Right lobe of liver (tissue), 6 donors: ENCODE results near the gene B4GALNT3. TPM values are rescaled to one million over a fixed set of nuclear protein-coding genes. Genes with fewer than 3 reads are reported as not detected.

Experiments
- ATAC-seq, 4 donors: fragments of 200-7000 bp; cut with Tn5 transposase; one replicate each; pipeline ENCODE4 v1.9.1; 2020; ENCODE audit warnings: mild to moderate bottlenecking in 4 of 4, moderate library complexity in 4 of 4
- DNase-seq, 3 donors: peaks; one replicate each; pipeline ENCODE4 v3.0.0-alpha.2; 2020
- H3K27ac ChIP-seq, 3 donors: fragments of 200-600 bp; one replicate each; pipeline ENCODE4 v1.8.0; 2022
- H3K27me3 ChIP-seq, 2 donors: fragments of 200-600 bp; one replicate each; pipeline ENCODE4 v1.8.0; 2022
- H3K36me3 ChIP-seq, 4 donors: fragments of 200-600 bp; sonication (generic) in 1 of 4; one replicate each; pipeline versions ENCODE4 v1.5.1 to v1.8.0; 2017 to 2022; ENCODE audit warnings: control low read depth in 1 of 4
- H3K4me1 ChIP-seq, 4 donors: fragments of 200-600 bp; sonication (generic) in 1 of 4; one replicate each; pipeline versions ENCODE4 v1.5.1 to v1.8.0; 2017 to 2022; ENCODE audit warnings: control low read depth in 1 of 4
- H3K4me3 ChIP-seq, 3 donors: fragments of 200-600 bp; one replicate each; pipeline ENCODE4 v1.8.0; 2022
- H3K9me3 ChIP-seq, 4 donors: fragments of 200-600 bp; sonication (generic) in 1 of 4; one replicate each; pipeline versions ENCODE4 v1.5.1 to v1.8.0; 2017 to 2022; ENCODE audit warnings: control low read depth in 1 of 4
- POLR2A ChIP-seq: fragments of 450-650 bp; IDR thresholded peaks from one replicate; pipeline ENCODE4 v1.6.1; 2017; ENCODE audit warnings: antibody characterized with exemption, mild to moderate bottlenecking
- WGBS: methylation state at CpG from one replicate; pipeline ENCODE4 v1.1.6; 2018; ENCODE audit warnings: low coverage, low lambda C conversion rate; ENCODE audit not compliant: insufficient coverage; ENCODE audit errors: missing lambda C conversion rate; 5-methylcytosine and 5-hydroxymethylcytosine counted together
- intact Hi-C, 2 donors: fragments of 100-400 bp; cut with DNase I; formaldehyde crosslinking; loops; one replicate each; pipeline versions ENCODE4 v1.11.2 to v1.14.1; 2022
- total RNA-seq, 6 experiments: library from RNA; depleted of rRNA in 2 of 6; stranded (reverse); fragments of >200 nt in 2 of 6; fragmentation: NEBNext Ultra II Directional in 3 of 6; extraction: Animal tissue kit (Norgen Biotek cat#: 25700) in 3 of 6; gene quantifications; one replicate each; pipeline versions ENCODE4 v1.1.0 to v1.2.4, GENCODE V29; 2016 to 2023
- TF ChIP-seq, protein P1 (sequence below), 4 donors: fragments of 200-600 bp in 3 of 4; fragments of 450-650 bp in 1 of 4; IDR thresholded peaks; one replicate each; pipeline versions ENCODE4 v1.5.1 to v1.8.0; 2016 to 2022; ENCODE audit warnings: antibody characterized with exemption in 4 of 4, mild to moderate bottlenecking in 2 of 4
- donor health status: DM: no; HTN: yes; CAD: no.
- donor health status: DM: no; HTN: no; CAD: no.
- donor health status: DM: no; HTN: no; CAD: no.
- donor health status: DM: no; HTN: yes; CAD: no.
- donor health status: DM: no; HTN: yes; CAD: no.

B4GALNT3 gene
- total RNA-seq, 6 experiments from 2014 or later: 0.12 to 2.0 (median 0.38) TPM

DNA sequence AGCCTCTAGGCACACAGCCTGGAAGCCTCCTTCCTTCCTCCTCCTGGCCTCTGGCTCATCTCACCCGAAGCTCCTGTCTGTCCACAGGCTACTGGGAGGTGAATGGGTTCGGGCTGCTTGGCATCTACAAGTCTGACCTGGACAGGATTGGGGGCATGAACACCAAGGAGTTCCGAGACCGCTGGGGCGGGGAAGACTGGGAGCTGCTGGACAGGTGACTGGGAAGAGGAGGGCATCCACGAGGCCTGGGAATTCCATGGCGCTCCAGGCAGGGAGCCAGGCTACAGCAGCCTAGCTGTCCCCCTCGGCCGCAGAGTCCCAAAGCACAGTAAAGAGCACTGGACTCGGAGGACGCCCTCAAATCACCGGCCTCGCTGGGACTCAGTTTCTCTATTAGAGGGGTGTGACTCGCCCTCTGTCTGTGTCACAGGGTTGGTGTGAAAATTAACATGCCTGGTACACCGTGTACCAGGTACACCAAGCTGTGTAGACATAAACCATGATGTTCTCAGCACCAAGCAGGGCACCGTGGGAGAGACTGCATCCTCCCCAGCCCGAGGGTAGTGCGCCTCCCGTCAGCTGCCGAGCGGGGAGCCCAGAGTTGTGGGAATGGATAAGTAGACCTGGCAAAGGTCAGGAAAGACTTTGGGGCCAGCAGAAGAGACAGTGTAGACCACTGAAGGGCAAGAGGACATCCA is 99.6 kb downstream of the B4GALNT3 start:
- Histone ChIP-seq H3K9me3 (no peaks in the 10 kb centered on the region), H3K27ac (no peak overlapping the region), H3K27me3 (no peaks in the 10 kb centered on the region), H3K36me3 (no peaks in the 10 kb centered on the region), H3K4me3 (no peak overlapping the region), H3K4me1 (peaks cover 0 to 5% (median 0%) of the 10 kb centered on the region in 4 donors)
- intact Hi-C loops: no loop called here
- TF ChIP-seq, protein P1, sequence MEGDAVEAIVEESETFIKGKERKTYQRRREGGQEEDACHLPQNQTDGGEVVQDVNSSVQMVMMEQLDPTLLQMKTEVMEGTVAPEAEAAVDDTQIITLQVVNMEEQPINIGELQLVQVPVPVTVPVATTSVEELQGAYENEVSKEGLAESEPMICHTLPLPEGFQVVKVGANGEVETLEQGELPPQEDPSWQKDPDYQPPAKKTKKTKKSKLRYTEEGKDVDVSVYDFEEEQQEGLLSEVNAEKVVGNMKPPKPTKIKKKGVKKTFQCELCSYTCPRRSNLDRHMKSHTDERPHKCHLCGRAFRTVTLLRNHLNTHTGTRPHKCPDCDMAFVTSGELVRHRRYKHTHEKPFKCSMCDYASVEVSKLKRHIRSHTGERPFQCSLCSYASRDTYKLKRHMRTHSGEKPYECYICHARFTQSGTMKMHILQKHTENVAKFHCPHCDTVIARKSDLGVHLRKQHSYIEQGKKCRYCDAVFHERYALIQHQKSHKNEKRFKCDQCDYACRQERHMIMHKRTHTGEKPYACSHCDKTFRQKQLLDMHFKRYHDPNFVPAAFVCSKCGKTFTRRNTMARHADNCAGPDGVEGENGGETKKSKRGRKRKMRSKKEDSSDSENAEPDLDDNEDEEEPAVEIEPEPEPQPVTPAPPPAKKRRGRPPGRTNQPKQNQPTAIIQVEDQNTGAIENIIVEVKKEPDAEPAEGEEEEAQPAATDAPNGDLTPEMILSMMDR (IDR thresholded peaks at IDR 0.05): no peak
- no peak for TF ChIP-seq POLR2A
- 68% methylated on average over 10 of the region's 21 CpGs for WGBS
- ATAC-seq (no peak), DNase-seq (no peak)

GRCh38 chr12:559906-560455 is 100.2 kb downstream of the B4GALNT3 start:
- TF ChIP-seq, protein P1 (IDR thresholded peaks at IDR 0.05): no peak
- TF ChIP-seq POLR2A: no peak
- intact Hi-C loops: loop anchor here in 1 of 2 donors (10.0 kb wide), 1 partner anchor 255 kb away; no protein-coding TSS in a partner anchor
- ATAC-seq: no peak
- DNase-seq: no peak
- Histone ChIP-seq H3K4me1 (peaks cover 0 to 5% (median 0%) of the 10 kb centered on the region in 4 donors), H3K36me3 (no peaks in the 10 kb centered on the region), H3K9me3 (no peaks in the 10 kb centered on the region), H3K27me3 (no peaks in the 10 kb centered on the region), H3K27ac (no peak overlapping the region), H3K4me3 (no peak overlapping the region)
- 61% methylated on average over 6 of the region's 14 CpGs for WGBS

DNA sequence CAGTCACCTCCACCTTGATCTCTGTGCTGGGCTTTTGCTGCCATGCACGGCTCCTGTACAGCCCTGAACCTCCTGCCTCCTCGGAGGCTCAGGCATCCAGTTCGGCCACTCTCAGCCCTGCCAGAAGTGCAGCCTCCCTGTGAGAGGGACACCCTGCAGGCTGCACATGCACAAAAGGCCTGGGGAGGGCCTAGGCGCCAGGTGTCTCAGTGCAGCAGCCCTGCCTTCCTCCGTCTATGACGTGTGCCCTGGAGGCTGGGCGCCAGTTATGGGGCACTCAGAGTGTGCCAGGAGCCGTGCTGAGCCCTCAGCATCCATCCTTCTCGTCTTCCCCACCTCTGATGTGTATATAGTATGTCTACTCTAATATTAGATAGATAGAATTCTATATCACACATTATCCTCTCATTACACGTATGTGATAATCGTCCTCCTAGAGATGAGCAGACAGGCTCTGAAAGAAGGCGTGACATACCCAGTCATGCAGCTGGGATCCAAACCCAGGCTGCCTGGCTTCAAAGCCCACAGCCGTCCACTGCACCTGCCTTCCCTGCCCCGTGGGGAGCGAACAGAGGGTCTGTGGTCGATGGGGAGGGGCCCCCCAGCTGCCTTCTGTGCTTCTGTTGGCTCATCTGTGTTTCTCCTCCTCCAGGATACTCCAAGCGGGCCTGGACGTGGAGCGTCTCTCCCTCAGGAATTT is 101.1 kb downstream of the B4GALNT3 start:
- no peaks in the 10 kb centered on the region for H3K27me3 ChIP-seq
- no peaks in the 10 kb centered on the region for H3K36me3 ChIP-seq
- DNase-seq: no peak
- H3K4me1 ChIP-seq: peaks cover 0 to 5% (median 0%) of the 10 kb centered on the region in 4 donors
- no peak overlapping the region for H3K27ac ChIP-seq
- H3K4me3 ChIP-seq: no peak overlapping the region
- TF ChIP-seq, protein P1 (IDR thresholded peaks at IDR 0.05): no peak
- TF ChIP-seq POLR2A: no peak
- H3K9me3 ChIP-seq: no peaks in the 10 kb centered on the region
- ATAC-seq: no peak
- intact Hi-C loops: loop anchor here in 1 of 2 donors (10.0 kb wide), 1 partner anchor 254 kb away; no protein-coding TSS in a partner anchor
- 84% methylated on average over 11 of the region's 19 CpGs for WGBS

DNA sequence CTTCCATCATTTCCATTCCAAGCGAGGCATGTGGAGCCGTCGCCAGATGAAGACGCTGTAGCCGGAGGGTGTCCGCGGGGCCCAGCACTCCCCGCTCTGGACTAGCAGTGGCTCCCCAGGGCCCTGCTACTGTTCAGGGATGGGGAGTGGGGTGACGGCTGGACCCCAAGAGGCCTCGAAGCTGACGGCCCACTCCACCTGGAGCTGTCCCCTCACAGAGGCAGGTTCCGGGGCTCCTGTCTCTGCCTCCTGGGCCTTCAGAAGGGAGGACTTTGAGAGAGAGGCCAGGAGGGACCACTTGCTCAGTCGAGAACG is 101.6 kb downstream of the B4GALNT3 start:
- DNase-seq: no peak
- Histone ChIP-seq H3K36me3 (no peaks in the 10 kb centered on the region), H3K4me1 (peaks cover 0 to 5% (median 0%) of the 10 kb centered on the region in 4 donors), H3K9me3 (no peaks in the 10 kb centered on the region), H3K27me3 (no peaks in the 10 kb centered on the region), H3K27ac (no peak overlapping the region), H3K4me3 (no peak overlapping the region)
- 88% methylated on average over 4 of the region's 14 CpGs for WGBS
- intact Hi-C loops: loop anchor here in 1 of 2 donors (10.0 kb wide), 1 partner anchor 253 kb away; no protein-coding TSS in a partner anchor
- ATAC-seq: no peak
- TF ChIP-seq, protein P1 (IDR thresholded peaks at IDR 0.05): no peak
- TF ChIP-seq POLR2A: no peak
